ENCODE results near the gene SCN9A.
"Not testable (repeated sequence)": the region's sequence is repeated elsewhere in the genome, so short reads cannot be mapped to it uniquely, and the experiment has no call there.

The SCN9A gene

DNA sequence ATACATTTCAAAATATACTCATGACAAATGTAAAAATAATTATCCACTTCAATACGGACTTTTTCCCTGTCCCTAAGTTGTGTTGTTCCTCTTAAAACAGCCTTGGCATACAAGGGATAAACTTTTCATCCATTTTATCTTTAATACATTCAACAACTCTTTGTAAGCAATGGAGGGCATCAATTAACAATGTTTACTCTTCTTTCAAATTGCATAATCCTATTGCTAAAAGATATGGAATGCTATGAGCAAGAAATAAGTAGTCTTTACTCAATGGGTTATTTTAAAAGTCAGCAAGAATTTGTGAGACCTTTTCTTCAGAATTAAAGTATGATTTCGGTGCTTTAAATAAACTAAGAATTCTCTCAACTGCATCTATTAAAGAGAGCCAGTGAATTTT lies 41.9 kb downstream of the SCN9A start:
- no peak for DNase-seq

DNA sequence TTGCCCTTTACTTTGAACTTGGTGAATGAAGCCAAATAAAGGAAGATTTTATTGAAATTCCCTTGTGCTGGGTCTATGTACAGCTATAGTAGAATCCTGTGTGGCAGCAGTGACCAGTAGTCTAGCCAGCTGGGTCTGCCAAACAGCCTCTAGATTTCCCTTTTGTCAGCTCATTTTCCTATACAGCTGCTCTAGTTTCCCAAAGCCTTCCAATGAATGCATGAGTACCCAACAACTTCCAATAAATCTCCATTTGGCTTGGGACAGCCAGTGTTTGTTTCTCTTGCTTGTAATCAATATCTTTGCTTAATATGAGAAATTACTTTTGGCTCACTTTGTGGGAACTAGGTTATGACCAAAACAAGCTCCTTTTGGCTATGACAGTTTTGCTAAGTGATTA lies 43.6 kb downstream of the SCN9A start:
- no peak for DNase-seq

- DNase-seq: peak; percentile 26
Observed at GRCh38 chr2:166331468-166331867, 44.3 kb downstream of the SCN9A start.

GRCh38 chr2:166329465-166329864 lies 46.3 kb downstream of the SCN9A start:
- no peak for DNase-seq

- DNase-seq: no peak
Observed at GRCh38 chr2:166328147-166328546, 47.6 kb downstream of the SCN9A start.

GRCh38 chr2:166321076-166321475 lies 54.7 kb downstream of the SCN9A start:
- DNase-seq: no peak

DNA sequence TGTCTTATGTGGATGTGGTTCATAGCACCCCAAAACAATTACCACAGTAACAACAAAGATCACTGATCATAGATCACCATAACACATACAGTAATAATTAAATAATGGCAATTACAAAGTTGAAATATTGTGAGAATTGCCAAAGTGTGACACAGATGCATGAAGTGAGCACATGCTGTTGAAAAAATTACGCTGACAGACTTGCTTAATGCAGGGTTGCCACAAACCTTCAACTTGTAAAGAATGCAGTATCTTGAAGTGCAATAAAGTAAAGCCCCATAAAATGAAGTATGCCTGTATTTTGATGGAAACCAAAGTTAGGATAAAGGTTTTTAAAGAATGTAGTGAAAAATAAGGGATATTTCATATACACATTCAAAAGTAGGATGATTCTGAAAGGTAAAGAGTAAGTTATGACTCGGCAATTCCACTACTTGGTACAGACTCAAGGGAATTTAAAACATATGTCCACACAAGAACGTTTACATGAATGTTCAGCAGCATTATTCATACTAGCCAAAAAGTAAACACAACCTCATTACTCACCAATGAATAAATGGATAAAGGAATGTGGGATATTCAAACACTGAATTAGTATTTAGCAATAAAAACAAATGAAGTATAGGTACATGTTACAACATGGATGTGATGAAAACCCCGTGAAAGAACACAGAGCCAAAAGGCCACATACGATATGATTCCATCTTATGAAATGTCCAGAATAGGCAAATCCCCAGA lies 61.6 kb downstream of the SCN9A start:
- DNase-seq: peak; percentile 86

GRCh38 chr2:166312863-166313262 lies 62.9 kb downstream of the SCN9A start:
- not testable (repeated sequence) for DNase-seq

GRCh38 chr2:166307326-166307725 lies 68.4 kb downstream of the SCN9A start:
- DNase-seq: peak; percentile 33

GRCh38 chr2:166304656-166305055 lies 71.1 kb downstream of the SCN9A start:
- no peak for DNase-seq

DNA sequence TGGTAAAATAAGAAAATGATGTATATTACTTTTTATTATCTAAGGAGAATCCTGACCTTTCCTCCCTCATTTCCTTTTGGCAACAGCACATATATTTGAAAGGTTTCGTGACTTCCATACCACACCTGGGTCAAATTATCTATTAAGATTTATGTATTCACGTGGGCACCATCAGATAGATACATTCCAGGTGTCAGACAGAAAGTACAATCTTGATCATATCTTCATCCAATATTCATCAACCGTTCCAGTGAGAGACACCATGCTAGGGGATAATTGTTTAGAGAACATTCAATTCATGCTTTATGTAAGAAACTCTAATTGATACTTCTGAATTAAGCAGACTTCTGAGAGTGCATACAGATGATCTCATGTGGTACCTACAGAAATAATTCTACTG lies 73.7 kb downstream of the SCN9A start:
- no peak for DNase-seq

GRCh38 chr2:166297951-166298350 lies 77.8 kb downstream of the SCN9A start:
- no peak for DNase-seq

DNA sequence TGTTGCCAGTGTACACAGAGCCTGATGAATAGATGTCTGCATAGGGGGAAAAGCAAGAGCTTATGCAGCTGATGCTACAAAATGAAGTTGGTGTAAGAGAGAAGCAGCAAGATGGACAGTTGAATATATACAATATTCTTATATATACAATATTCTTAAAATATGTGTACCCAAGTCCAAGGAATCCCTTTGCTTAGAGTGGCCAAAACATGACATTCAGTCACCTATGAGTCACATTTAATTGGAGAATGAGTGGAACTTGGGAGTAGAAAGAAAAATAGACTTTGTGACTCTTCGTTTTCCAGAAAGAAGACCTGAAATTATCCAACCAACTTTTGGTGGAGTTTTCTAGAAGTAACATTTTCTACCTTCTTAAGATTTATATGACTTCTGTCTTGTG lies 81.8 kb downstream of the SCN9A start:
- DNase-seq: peak; percentile 42

GRCh38 chr2:166285215-166285614 lies 90.5 kb downstream of the SCN9A start:
- no peak for DNase-seq

- DNase-seq: no peak
Observed at GRCh38 chr2:166284359-166284758, 91.4 kb downstream of the SCN9A start.

- DNase-seq: no peak
Observed at GRCh38 chr2:166282154-166282553, 93.6 kb downstream of the SCN9A start.

DNA sequence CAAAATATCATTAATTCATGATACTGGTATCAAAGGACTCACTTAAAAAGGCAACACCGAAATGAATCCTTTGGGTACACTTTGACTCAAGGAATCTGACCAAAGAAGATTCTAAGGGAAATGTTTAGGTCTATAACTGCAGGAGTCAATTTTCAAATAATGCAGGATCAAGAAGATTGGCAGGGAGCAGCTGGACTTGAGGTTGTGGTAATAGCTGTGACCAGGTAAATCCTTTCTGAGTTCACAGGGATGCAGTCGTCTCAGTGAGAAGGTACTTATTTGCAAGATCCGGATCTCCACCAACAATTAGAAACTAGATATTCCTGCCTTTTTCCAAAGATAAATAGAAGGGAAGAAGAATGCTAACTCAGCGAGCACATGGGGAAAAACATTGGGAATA lies 96.9 kb downstream of the SCN9A start:
- DNase-seq: no peak

- no peak for DNase-seq
Observed at GRCh38 chr2:166270376-166270775, 105.4 kb downstream of the SCN9A start.

DNA sequence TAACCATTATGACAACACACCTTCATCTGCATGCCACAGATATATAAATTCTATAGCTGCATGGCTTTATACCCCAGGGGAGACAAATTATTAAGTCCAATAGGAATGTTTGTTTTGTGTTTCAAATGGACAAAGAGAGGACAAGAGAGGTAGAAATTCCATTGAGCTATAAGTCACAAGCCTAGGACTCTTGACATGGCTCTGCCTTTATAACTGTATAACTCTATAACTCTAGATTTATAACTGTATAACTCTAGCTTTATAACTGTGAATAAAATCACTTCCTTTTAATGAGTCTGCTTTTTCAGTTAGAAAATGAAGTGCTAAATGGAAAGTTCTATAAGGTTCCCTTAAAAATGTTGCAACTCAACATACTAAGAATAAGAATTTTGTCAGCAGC lies 106.4 kb downstream of the SCN9A start:
- peak; percentile 12 for DNase-seq

- DNase-seq: no peak
Observed at GRCh38 chr2:166257859-166258258, 117.9 kb downstream of the SCN9A start.

- no peak for DNase-seq
Observed at GRCh38 chr2:166256896-166257295, 118.8 kb downstream of the SCN9A start.

GRCh38 chr2:166249318-166249717 lies 126.4 kb downstream of the SCN9A start:
- DNase-seq: no peak

DNA sequence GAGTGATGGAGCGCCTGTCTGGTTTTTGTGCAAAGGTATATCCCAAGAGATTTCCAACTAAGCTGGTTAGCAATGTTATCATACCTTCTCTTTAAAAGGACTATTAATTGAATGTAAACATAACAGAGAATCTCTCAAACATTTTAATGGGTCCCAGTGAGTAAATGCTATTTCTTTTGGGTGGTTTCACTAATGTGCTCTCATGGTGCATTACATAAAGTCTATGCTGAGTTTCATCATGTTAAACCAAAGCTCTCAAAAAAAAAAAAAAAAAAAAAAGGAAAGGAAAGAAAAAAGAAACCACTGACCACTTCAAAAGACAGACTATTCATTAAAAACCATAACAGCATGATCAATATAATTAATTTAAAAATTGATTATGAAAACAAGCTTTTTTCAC lies 128.8 kb downstream of the SCN9A start:
- DNase-seq: no peak

DNA sequence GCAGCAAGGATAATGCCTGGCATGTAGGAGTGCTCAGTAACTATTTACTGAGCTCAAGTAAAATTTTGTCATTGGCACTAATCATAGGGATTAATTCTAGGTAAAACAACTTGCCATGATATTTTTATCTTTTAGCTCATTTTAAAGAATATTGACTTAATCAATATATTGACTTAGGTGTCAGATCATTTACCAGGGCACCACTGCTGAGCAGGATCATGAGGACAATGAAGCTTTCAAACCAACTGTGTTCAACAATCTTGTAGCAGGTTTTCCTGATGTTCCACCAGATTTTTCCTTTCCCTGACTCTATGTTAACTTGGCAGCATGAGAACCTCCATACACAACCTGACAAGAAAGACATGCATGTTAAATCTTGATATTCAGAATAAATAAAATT lies 133.4 kb downstream of the SCN9A start:
- DNase-seq: no peak

Measured in fibroblast of skin of back (primary cell).